Endothelial cell of umbilical vein (primary cell): ENCODE measurements around the gene PDE8B. TPM values are rescaled to one million over a fixed set of nuclear protein-coding genes. Genes with fewer than 3 reads are reported as not detected.

ENCODE experiments used
- BruUV-seq: library from RNA; stranded (reverse); fragments of 400-500 nt; replicated peaks from 2 replicates; lab custom pipeline; 2021; lab: Mats Ljungman, UMichigan
- CTCF ChIA-PET: fragments of 300-600, 350-600 bp; sonication (Branson Sonifier 250); formaldehyde crosslinking; loops from one replicate; lab custom pipeline; 2021; ENCODE audit warnings: antibody characterized with exemption, inconsistent platforms; lab: Charles Lee
- POLR2A ChIA-PET: fragments of 300-600, 350-600 bp; sonication (Branson Sonifier 250); formaldehyde crosslinking; loops from one replicate; lab custom pipeline; 2021; ENCODE audit warnings: antibody characterized with exemption, inconsistent platforms; lab: Charles Lee
- DNase-seq: peaks from one replicate; pipeline ENCODE4 v3.0.0-alpha.2; 2011; ENCODE audit warnings: low read depth, low spot score
- FAIRE-seq: peaks from 2 replicates; lab custom pipeline; 2011; peaks lifted over from hg19 to GRCh38; lab: Jason Lieb, UNC
- H2AFZ ChIP-seq: 2 replicates; pipeline ENCODE4 v1.6.0; 2012; ENCODE audit warnings: low read depth, low read length, control low read depth, inconsistent platforms
- H3K27ac ChIP-seq: 2 replicates; pipeline ENCODE4 v1.5.1; 2011; ENCODE audit warnings: low read depth, mild to moderate bottlenecking, control low read depth, low read length, moderate library complexity; ENCODE audit not compliant: insufficient read depth
- H3K27me3 ChIP-seq, 2 experiments: 2 replicates each; pipeline versions ENCODE4 v1.6.0 to v1.6.1; 2011; ENCODE audit warnings: low read length in 2 of 2, mixed read lengths in 1 of 2; ENCODE audit not compliant: control insufficient read depth in 2 of 2, insufficient read depth in 2 of 2
- H3K36me3 ChIP-seq, 2 experiments: 2 replicates in 1 of 2; 3 replicates in 1 of 2; pipeline ENCODE4 v1.5.1; 2011; ENCODE audit warnings: low read length in 2 of 2, mild to moderate bottlenecking in 1 of 2, moderate library complexity in 1 of 2; ENCODE audit not compliant: control insufficient read depth in 2 of 2, insufficient read depth in 2 of 2; ENCODE audit errors: extremely low read depth in 1 of 2
- H3K4me1 ChIP-seq: 3 replicates; pipeline ENCODE4 v1.5.1; 2011; ENCODE audit warnings: mild to moderate bottlenecking, low read length; ENCODE audit not compliant: control insufficient read depth, insufficient read depth; ENCODE audit errors: extremely low read depth
- H3K4me2 ChIP-seq: 2 replicates; pipeline ENCODE4 v1.6.1; 2011; ENCODE audit warnings: low read length, control low read depth, mixed read lengths; ENCODE audit not compliant: insufficient read depth
- H3K4me3 ChIP-seq, 3 experiments: fragments of 200-600 bp in 1 of 3; sonication (generic), shearing (Covaris generic) in 1 of 3; replicated peaks in 1 of 3; 2 replicates each; pipeline ENCODE4 v1.5.1; 2011 to 2016; ENCODE audit warnings: control low read depth in 3 of 3, low read length in 3 of 3, mild to moderate bottlenecking in 2 of 3, inconsistent platforms in 1 of 3, low read depth in 1 of 3, moderate library complexity in 1 of 3; ENCODE audit not compliant: insufficient read depth in 1 of 3
- H3K79me2 ChIP-seq: 2 replicates; pipeline ENCODE4 v1.6.0; 2012; ENCODE audit warnings: low read length, inconsistent platforms; ENCODE audit not compliant: control insufficient read depth, insufficient read depth
- H3K9ac ChIP-seq: replicated peaks from 2 replicates; pipeline ENCODE3; 2011; ENCODE audit warnings: low read length, control low read depth; ENCODE audit not compliant: insufficient read depth; ENCODE audit errors: extremely low read depth
- H3K9me1 ChIP-seq: replicated peaks from 3 replicates; pipeline ENCODE4 v1.6.0; 2011; ENCODE audit warnings: mild to moderate bottlenecking, low read length; ENCODE audit not compliant: control insufficient read depth, insufficient read depth; ENCODE audit errors: extremely low read depth
- H3K9me3 ChIP-seq: replicated peaks from 2 replicates; pipeline ENCODE4 v1.5.1; 2012; ENCODE audit warnings: low read length, inconsistent platforms; ENCODE audit not compliant: control insufficient read depth, insufficient read depth
- H4K20me1 ChIP-seq: replicated peaks from 2 replicates; pipeline ENCODE3; 2011; ENCODE audit warnings: mild to moderate bottlenecking, low read length; ENCODE audit not compliant: control insufficient read depth, insufficient read depth; ENCODE audit errors: extremely low read depth
- CTCF ChIP-seq, 2 donors: IDR thresholded peaks; 1 replicate in 1 of 2; 2 replicates in 1 of 2; pipeline ENCODE4 v1.5.1; 2011; ENCODE audit warnings: low read length in 2 of 2, mild to moderate bottlenecking in 2 of 2, moderate library complexity in 2 of 2, control low read depth in 1 of 2, inconsistent platforms in 1 of 2, low read depth in 1 of 2; ENCODE audit not compliant: insufficient read depth in 1 of 2; ENCODE audit errors: extremely low read depth in 1 of 2
- FOS ChIP-seq: IDR thresholded peaks from 2 replicates; pipeline ENCODE4 v1.6.1; 2011; ENCODE audit warnings: mild to moderate bottlenecking, low read length, moderate library complexity, borderline replicate concordance; ENCODE audit not compliant: insufficient read depth
- GATA2 ChIP-seq: IDR thresholded peaks from 2 replicates; pipeline ENCODE4 v1.7.0; 2011; ENCODE audit warnings: low read depth, mild to moderate bottlenecking, moderate library complexity, mixed read lengths, low read length; ENCODE audit not compliant: insufficient read length, insufficient read depth
- JUN ChIP-seq: IDR thresholded peaks from 2 replicates; pipeline ENCODE4 v1.6.1; 2011; ENCODE audit warnings: borderline replicate concordance, low read depth; ENCODE audit not compliant: insufficient read length, insufficient read depth
- MAX ChIP-seq: IDR thresholded peaks from 2 replicates; pipeline ENCODE4 v1.6.1; 2011; ENCODE audit not compliant: insufficient read depth, insufficient read length
- POLR2A ChIP-seq: IDR thresholded peaks from 2 replicates; pipeline ENCODE4 v1.6.1; 2012; ENCODE audit warnings: low read depth, mild to moderate bottlenecking, control low read depth, low read length
- dilution Hi-C: fragments of 300-500 bp; cut with MboI; formaldehyde crosslinking; loops from one replicate; pipeline ENCODE4 v1.15.0; 2019; ENCODE audit warnings: low sequenced_read_pairs; ENCODE audit not compliant: extremely low pct_ligation_motif_present
- intact Hi-C: fragments of 100-400 bp; cut with micrococcal nuclease; formaldehyde crosslinking; loops from one replicate; pipeline ENCODE4 v1.10.0; 2022
- polyA plus RNA-seq, 4 experiments: library from polyadenylated mRNA; depleted of rRNA in 3 of 4; stranded (reverse) in 3 of 4; unstranded in 1 of 4; fragments of >200 nt; gene quantifications; 2 replicates each; pipeline versions ENCODE4 v1.2.1 to v1.2.3, GENCODE V29; 2011 to 2012; ENCODE audit warnings: missing spikeins in 1 of 4
- total RNA-seq: library from RNA; stranded (reverse); gene quantifications from 2 replicates; pipeline ENCODE4 v1.2.3, GENCODE V29; 2021

PDE8B gene
- total and polyA plus RNA-seq, 2 donors (not counting 3 experiments of a cell fraction or from before 2014, with no cell fraction given): not detected

- Histone ChIP-seq H3K36me3 (no peaks in the 10 kb centered on the region), H3K9me1 (no peaks in the 10 kb centered on the region), H3K4me2 (no peak overlapping the region), H3K27ac (no peak overlapping the region), H3K79me2 (no peaks in the 10 kb centered on the region), H3K4me3 (no peak overlapping the region), H4K20me1 (no peaks in the 10 kb centered on the region), H3K9me3 (no peaks in the 10 kb centered on the region), H3K4me1 (no peaks in the 10 kb centered on the region), H2AFZ (no peak overlapping the region), H3K9ac (no peak overlapping the region), H3K27me3 (peaks cover 0 to 6% of the 10 kb centered on the region in 2 experiments)
- BruUV-seq: no TSS peak
- no peak for FAIRE-seq
- TF ChIP-seq JUN (no peak), FOS (no peak), POLR2A (no peak), GATA2 (no peak), CTCF (IDR thresholded peaks at IDR 0.05; ENCODE audit: extremely low read depth in 1 of 2, insufficient read depth in 1 of 2, low read depth in 1 of 2, low read length in 2 of 2) (no peak), MAX (no peak)
- intact Hi-C loops (no loop called here), dilution Hi-C loops (no loop called here)
- ChIA-PET CTCF (interaction anchor here (1.0 kb wide), 1 partner anchor 8 kb away, joined by 3 read pairs; no protein-coding TSS in a partner anchor), POLR2A (interaction anchor here (1.1 kb wide), 1 partner anchor 10 kb away, joined by 3 read pairs; no protein-coding TSS in a partner anchor)
- DNase-seq: no peak
Observed at GRCh38 chr5:77343165-77343564, 132.7 kb downstream of the PDE8B start.
